Middle frontal gyrus (tissue), 1 donor: ENCODE data around the gene ENKUR.
"Not testable (repeated sequence)": the region's sequence is repeated elsewhere in the genome, so short reads cannot be mapped to it uniquely, and the experiment has no call there.

Source experiments
- DNase-seq: peaks from one replicate; pipeline ENCODE4 v3.0.0-alpha.2; 2015; ENCODE audit warnings: low spot score; ENCODE audit errors: extremely low spot score

The ENKUR gene

DNA sequence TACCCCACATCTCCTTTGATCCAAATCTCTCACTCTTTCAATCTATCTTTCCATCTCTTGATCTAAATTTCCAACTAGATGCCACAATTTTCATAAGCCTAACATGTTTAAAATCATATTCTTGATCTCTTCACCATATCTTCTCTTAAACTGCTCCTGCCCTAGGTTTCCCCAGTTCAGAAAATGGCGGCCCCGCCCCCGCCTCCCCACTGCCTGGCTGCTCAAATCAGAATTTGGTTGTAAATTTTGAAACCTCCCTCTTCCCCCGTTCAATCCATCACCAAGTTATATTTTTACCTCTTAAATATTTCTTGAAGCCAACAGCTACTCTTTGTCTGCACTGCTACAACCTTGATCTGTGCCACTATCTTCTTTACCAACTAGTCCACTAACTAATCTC lies 36.3 kb downstream of the ENKUR start:
- DNase-seq, result no peak

DNA sequence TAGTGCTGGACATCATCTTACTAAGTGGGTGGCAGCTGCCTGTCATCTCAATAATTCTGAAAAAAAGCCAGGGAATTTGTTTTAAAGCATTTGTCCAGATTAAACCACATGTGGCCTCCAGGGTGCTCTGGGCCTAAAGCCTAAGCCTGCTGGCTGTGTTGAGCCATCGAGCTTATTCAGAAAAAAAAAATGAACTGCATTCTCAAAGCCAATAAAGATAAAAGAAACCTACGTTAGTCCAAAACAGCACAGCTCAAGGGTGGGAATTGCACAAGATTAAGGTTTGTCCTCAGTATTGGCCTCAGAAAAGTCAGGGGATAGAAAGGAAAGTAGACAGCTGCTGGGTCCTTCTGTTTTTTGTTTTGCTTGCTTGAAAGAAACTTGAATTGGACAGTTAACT lies 41.0 kb downstream of the ENKUR start:
- DNase-seq, result no peak

DNA sequence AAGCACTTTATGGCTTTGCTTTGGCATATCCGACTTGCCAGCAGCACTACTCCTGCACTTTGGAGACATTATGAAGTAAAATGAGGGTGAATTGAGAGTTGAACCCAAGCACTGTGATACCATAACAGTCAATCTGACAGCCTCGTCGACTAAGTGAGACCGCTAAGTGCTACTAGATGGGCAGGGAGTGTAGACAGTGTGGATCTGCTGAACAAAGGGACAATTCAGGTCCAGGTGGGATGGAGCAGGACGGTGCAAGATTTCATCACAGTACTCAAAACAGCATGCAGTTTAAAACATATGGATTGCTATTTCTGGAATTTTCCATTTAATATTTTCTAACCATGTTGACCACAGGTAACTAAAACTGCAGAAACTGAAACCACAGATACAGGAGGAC lies 42.8 kb downstream of the ENKUR start:
- DNase-seq, result no peak

DNA sequence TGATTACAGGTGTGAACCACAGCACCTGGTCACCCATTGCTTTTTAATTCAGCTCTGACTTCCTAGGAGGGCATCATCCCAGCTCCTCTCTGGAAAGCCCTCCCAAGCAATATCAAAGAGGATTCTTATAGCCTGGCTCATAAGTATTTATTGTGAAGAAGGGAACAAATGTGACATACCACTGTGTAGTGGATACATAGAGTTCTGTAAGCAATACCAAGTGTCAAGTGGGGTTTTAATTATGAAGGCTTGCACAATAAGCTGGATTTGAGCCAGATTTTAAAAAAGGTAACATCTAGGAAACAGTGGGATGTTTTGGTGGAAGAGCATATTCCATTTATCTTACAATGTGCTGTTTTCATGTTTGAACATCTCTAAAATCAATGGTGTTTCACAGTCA lies 44.6 kb downstream of the ENKUR start:
- DNase-seq, result no peak

DNA sequence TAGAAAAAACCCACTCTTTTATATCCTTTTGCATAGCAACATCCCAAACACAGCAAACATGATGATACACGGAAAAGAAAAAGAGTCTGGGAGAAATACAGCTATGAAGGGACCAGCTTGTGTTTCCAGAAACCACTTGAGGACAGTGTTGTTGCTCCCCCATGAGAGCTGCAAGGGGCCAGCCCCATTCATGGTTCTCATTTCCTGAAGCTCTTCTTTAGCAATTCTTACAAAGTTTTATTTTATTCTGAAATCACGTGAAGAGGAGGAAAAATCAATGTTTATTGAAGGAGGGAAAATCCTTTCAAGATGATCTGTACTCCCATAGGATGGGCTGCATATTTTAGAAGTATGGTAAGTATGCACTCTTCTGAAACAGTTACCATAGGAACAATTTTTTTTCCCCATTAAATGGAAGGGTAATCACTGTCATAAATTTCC lies 46.1 kb downstream of the ENKUR start:
- no peak for DNase-seq

DNA sequence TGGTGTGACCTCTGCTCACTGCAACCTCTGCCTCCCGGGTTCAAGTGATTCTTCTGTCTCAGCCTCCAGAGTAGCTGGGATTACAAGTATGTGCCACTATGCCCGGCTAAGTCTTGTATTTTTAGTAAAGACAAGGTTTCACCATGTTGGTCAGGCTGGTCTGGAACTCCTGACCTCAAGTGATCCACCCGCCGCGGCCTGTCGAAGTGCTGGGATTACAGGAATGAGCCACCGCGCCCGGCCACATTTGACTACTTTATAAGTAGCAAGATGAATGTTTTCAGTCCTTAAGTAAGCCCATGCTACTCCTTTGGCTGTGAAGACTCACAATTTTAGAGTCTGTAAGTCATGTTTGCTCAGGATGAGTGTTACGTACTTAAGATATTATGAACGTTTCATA lies 47.0 kb downstream of the ENKUR start:
- not testable (repeated sequence) for DNase-seq

DNA sequence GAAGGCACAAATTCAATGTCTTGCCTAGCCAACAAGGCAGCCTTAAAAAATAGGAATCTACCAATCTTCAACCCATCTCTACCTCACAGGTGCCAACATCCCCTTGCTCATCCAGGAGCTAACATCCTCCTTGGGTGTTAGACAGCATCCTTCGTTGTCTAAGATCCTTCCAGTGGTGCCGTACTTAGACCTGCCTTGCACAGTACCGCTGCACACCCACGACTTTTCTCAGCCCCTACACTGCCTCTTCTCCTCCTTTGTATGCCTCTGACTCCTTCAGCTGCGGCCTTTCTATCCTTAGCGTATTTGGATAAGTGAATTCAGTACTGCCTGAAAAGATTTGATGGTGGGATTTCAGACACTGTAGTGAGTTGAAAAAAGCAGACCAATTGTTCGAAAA lies 47.6 kb downstream of the ENKUR start:
- DNase-seq, result no peak

DNA sequence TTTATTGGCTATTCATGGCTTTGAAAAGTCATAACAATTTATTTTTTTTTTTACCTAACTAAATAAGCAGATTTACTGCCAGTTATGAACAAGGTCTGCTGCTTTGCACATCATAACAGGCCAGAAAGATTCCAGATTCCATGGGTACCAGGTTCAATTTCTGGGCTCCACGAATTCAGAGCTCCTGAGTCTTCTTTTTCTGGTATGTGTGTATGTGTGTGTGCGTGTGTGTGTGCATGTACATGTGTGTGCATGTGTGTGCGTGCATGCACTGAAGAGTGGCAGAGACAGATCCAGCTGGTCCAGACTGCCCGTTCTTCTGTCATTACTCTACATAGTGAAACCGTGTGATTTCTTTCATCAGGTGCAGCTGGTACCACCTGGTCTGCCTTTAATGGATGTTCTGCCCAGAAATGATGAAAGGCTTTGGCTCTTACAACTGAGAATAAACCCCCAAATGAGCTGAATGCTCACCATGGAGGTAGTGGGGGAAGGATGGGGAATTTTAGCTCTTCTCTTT lies 48.9 kb downstream of the ENKUR start:
- DNase-seq, result no peak

DNA sequence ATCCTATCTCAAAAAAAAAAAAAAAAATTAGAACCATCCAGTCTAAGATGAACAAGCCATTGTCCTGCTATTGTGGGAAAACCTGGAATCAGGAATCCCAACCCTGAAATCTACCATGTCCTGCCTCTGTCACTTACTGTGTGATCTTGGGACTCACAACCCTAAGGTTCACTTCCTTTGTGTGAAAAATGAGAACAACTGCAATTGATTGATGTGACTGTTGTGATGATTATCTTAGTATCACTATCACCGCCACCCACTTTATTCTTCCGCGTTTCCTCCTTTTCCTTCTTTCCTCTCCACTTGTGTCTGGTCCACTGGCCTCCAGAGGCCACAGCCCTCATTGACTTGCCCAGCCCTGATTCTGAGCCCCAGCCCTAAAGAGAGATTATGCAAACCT lies 50.9 kb downstream of the ENKUR start:
- DNase-seq, result no peak

DNA sequence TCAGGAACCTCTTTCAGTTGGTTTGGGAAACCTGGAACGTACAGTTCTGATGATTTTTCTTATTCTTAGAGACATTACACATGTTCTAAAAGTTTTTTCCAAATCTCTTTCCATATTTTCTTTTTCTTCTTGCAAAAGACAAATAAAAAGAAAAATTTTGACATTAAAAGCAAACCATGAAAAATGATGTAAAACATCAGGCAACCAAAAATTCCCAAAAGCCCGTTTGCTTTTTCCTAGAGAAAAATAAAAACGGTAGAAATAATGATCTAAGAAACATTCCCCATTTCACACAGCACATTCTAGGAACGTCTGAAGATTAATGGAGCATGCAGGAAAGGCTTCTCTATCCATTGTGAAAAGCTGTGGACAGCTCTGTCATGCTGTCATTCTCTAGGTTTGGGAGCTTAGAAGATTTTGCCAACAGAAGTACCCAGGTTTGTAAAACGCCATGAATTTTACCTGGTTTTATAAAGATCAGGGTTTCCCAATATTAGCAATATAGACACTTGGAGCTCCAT lies 52.4 kb downstream of the ENKUR start:
- DNase-seq, result no peak

DNA sequence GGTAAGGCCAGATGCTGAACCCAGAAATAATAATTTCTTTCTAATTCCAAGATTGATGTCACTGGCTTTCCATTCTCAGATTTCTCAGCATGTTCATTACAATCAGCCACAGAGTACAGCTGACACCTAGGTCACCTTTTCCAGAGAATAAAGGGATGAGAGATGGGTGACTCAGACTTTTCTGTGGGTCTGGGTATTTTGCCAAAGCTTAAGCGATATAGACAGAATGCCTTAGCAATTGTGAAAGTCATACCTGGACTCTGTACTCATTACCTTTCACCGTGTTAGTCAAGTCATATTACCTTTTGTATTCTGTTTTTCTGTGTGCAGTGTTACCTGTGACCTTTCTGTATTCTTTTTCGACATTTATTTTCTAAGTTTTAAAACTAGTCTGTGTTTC lies 53.0 kb downstream of the ENKUR start:
- DNase-seq, result no peak

DNA sequence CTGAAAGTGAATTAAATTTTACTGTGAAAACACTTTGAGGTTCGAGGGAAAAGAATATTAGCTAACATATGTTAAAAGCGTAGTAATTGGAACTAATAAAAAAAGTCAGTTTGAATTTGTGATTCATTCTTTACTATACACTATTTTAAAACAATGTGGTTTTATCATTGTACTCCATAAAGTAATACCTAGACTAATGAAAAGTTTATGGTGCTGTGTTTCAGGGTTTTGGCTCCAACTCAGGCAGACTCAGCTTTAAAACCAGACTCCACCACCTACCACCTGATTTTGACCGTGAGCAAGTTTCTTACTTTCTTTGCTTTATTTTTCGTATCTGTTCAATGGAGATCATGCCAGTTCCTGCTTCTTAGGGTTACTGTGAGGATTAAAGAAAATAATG lies 54.4 kb downstream of the ENKUR start:
- DNase-seq, result no peak

DNA sequence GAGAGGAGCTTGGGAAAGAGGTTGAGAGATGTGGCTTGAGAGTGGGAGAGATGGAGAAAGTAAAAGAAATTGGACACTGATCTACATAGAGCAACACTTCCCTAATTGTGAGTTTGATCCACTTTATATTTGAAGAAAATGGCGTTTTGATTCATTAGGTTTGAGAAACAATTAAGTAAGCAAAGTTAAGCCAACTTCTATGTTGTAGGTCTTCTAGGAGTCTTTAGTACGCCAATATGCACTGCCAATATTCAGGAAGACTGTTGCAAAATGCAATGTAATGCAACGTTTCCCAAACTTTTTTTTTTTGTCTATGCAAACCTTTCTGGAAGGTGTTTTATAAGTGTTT lies 56.6 kb downstream of the ENKUR start:
- no peak for DNase-seq

DNA sequence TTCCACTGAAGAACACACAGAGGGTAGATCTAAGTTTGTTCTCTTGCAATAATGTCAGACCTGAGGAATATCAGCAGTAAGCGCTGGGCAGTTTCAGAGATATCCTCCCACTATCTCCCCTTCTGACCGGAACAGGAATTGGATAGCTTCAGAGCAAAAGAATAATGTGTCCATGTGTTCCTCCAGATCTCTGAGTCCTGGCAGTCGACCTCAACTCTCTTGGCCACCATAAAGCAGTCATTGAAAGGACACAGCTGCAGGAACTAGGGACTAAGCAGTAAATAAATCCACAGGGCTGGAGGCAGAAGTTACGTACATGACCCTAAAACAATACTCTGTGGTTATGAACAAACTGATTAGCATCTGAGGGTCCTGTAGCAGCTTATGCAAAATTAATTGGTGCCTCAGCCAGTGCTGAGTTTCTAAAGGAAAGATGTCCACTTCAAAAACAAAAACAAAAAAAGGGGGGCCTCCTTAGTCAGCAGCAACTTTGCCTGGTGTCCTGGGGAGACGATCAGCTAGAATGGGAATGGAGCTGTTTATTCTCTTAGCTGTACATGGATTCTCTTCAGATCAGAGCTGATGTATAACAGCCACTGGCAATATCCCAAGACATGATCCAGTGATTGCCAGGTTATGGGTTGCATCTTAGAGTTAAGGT lies 57.1 kb downstream of the ENKUR start:
- peak; percentile 75 for DNase-seq

DNA sequence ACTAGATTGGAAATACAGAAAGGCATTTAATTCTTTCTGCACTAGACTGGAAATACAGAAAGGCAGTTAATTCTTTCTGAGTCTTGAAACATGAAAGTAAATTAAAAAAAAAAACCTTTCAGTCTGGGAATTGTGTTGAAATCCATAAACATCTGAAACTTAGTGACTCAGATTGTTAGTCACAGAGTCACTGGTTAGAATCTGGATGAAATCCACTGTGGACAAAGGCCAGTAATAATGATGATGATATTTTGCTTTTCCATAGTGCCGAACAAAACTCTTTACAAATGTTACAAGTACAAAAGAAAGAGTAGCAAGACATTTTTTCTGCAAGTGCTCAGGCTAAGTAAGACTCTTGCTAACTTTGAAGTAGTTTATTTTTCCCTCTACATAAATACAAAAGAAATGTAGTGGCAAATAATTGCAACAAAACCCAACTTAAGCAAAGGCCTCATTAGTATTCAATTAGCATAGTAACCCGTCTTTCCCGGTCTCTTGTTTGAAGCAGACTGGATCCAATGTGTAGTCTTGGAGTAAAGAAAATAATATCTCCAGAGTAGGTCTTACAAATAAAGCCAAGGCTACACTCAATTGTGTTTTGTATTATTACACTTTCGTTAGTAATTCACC lies 57.8 kb downstream of the ENKUR start:
- DNase-seq, result peak; percentile 45

DNA sequence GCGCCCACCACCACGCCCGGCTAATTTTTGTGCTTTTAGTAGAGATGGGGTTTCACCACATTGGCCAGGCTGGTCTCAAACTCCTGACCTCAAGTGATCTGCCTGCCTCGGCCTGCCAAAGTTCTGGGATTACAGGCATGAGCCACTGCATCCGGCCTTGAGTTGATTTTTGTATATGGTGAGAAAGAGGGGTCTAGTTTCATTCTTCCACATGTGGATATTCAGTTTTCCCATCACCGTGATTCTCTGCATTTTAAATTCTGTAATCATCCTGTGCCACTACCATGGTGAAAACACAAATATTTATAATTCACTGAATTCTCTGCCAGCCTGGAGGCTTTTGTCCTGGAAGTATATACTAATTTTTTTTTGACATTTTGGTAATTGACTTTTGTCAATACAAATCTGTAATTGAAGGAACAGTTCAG lies 58.3 kb downstream of the ENKUR start:
- DNase-seq, result not testable (repeated sequence)

DNA sequence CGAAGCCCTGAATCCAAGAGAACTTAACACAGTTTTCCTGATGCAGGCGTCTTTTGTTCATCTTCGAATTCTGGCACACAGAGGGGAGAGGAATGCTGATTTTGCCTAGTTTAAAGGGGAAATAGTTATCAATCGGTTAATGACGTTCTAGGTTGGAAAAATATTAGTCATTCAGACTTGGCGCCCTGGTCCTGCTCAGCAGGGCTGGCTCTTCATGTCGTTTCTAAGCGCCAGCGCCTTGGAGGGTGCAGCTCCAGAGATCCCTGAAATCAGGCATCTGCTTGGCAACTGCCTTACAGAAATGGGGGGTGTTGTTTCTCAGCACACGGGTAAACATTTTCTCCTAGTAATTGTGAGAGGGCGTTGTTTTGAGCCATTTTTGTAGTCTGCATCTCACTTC lies 62.3 kb downstream of the ENKUR start:
- no peak for DNase-seq

DNA sequence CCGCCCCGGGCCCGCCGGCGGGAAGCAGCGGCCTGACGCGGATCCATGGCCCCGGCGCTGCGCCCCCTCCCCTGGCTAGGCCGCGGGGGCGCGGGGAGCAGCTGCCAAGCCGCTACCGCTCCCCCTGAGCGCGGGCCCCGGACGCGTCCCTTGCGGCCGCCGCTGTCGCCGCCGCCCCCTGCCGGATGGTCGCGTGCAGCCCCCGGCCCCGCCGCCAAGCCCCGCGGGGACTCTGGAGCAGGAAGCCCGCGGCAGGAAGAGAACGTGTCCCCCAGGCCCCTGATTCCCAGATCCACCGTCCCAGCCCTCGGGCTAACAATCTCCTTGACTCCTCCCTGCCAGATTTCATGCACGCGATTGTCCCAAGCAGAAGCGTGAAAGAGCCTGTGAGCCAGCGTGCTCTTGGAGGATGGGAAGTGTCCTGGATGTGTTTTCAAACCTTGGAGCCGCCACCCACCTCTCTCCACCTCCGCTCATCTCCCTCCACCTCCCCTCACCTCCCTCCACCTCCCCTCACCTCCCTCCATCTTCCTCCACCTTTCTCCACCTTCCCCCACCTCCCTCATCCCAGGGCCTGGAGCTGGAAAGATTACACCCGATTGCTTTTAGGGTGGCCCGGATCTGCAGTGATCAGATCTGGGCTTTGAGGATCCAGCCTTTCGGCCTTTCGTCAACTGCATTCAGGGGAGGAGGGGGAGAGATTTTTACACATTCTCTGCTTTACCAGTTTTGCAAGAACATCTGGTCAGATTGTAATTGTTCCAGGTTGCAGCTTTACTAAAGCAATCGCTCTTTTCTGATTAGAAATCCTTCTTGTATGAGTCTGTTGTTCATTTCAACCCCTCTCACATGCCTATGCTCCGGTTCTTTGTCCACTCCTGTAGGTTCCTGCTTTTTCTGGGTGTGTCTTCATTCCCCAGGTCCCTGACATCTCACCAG lies 63.0 kb downstream of the ENKUR start:
- DNase-seq, result no peak

DNA sequence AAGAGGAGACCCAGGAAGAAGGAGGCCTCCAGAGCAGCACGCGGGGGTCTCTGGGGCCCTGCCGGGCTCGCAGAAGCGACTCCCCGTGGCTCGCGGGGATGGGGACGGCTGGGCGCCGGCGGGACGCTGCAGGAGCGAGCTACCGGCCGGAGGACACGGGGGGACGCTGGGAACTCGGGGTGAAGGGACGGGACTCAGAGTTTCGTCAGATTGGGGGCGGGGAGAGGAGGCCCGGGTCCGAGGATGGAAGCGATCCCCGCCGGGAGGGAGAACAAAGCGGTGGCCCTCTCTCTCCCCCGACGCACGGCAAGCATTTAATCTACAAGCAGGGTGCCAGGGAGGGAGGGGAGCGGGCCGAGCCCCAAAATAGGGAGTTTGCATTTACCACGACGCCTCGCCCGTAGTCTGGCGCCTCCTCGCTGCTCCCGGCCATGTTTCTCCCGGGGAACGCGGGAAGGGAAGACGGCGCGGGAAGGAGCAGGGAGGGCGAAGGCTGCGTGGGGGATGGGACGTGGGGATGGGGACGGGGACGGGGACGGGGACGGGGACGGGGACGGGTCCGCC lies 63.7 kb downstream of the ENKUR start, which contains the start of gene PRTFDC1:
TSS of gene PRTFDC1 (minus strand) at position 464 of the 564 bp plus-strand sequence. CDS start at position 433, 31 bp downstream.
- no peak for DNase-seq

DNA sequence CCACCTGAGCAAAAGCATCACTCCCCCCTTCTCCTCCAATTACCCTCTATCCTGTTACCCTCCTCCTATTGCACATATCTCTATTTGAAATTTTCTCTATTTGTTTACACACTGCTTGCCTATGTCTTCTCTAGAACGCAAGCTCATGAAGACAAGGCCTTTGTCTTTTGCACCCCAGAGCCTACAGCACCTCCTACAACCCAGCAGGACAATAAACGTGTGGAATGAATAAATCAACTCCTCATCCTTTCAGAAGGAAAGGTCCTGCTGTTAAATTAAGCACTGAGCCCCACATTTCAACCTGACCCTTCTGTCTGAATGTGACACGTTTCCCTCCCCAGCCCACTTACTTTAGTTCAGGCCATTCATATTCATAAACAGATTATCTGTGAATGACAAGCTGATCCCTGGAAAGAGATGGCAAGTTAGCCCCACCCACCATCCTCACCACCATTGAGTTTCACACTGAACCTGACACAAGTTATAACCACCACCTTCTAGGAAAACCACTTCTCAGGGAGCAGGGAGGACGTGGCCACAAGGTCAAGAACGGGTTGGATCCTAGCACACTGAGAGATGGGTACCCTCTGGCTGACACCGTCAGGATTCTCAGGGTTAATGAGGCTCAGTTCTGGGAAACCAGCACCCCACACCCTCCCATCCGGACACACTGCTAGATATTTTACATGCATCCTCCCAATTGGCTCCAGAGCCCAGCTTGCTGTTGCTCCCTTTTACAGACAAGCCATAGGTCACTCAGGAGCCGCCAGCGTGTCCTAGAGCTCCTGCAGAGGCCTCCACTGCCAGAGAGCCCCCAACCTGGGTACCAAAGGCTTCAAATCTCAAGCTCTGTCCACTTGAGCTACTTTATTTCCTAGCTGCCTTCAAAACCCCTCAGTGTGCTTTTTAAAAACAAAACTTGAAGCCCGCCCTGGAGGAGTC lies 64.5 kb downstream of the ENKUR start:
- DNase-seq, result no peak
